ENCODE results near the gene RNU7-1.

GRCh38 chr12:6925239-6925539 lies 18.4 kb upstream of the RNU7-1 start:
- TF ChIP-seq, protein P1, sequence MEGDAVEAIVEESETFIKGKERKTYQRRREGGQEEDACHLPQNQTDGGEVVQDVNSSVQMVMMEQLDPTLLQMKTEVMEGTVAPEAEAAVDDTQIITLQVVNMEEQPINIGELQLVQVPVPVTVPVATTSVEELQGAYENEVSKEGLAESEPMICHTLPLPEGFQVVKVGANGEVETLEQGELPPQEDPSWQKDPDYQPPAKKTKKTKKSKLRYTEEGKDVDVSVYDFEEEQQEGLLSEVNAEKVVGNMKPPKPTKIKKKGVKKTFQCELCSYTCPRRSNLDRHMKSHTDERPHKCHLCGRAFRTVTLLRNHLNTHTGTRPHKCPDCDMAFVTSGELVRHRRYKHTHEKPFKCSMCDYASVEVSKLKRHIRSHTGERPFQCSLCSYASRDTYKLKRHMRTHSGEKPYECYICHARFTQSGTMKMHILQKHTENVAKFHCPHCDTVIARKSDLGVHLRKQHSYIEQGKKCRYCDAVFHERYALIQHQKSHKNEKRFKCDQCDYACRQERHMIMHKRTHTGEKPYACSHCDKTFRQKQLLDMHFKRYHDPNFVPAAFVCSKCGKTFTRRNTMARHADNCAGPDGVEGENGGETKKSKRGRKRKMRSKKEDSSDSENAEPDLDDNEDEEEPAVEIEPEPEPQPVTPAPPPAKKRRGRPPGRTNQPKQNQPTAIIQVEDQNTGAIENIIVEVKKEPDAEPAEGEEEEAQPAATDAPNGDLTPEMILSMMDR (IDR thresholded peaks at IDR 0.05; ENCODE audit: insufficient read depth, low read length), result no peak
- TF ChIP-seq GABPA (IDR thresholded peaks at IDR 0.05; ENCODE audit: low read depth) (no peak), POLR2AphosphoS5 (IDR thresholded peaks at IDR 0.05; ENCODE audit: low read depth) (no peak), REST (IDR thresholded peaks at IDR 0.05; ENCODE audit: insufficient replicate concordance, low read depth) (no peak)

Data from HL-60 (cell line).